ENCODE data around the gene CNR2. TPM values are rescaled to one million over a fixed set of nuclear protein-coding genes. Genes with fewer than 3 reads are reported as not detected.

Gene CNR2
- total RNA-seq, 1 experiment from 2014 or later: not detected

DNA sequence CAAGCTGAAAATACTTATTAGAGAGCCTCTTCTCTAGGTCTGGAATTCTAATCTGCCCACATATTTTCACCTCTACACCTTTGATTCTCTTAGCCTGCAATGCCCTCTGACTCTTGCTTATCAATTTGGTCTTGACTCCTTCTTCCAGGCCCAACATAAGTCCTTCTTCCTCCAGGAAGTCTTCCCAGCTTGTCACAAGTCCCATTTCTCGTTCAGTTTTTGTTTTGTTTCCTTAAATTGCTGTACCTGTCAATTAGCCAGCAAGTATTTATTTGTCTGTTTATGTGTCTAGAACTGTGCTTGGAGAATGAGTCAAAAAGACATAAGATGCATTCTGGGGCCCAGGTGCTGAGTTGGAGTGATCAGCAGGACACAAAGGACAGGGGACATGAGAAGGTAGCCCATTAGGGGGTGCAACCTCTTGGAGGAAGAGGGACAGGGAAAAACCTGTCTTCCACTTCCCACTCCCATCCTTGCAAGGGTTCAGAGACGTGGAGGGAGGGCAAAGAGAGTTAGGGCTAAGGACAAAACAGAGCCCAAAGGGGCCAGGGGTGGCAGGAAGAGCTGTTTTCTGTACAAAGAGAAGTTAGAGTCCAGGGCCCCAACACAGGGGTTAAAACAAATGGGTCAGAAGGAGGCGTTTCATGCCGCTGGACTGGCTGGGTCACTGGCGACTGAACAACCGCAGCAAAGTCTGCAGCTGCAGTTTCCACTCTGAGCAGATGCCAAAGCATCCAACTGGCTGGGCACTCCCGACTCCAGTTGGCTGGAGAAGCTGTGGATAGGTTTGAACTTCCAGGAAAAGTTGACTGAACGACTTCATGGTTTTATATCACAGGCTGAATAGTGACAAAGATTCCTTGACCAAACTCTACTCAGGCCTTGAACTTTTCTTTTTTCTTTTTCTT, 10.7 kb upstream of the CNR2 start:
- H4K91ac ChIP-seq (ENCODE audit: insufficient read length, low read depth, low read length): no peak overlapping the region
- no CpG with 5 or more reads among the region's 8 CpGs for WGBS (ENCODE audit: extremely low coverage, insufficient read length, low lambda C conversion rate)
- no peak overlapping the region for H4K8ac ChIP-seq (replicated peaks; ENCODE audit: insufficient read length, low read depth, low read length)
- no peak overlapping the region for H2AFZ ChIP-seq (ENCODE audit: low read length)
- H3K9ac ChIP-seq (ENCODE audit: extremely low read depth, insufficient read length, low read length): no peak overlapping the region
- DNase-seq: no peak
- no peak overlapping the region for H3K18ac ChIP-seq (ENCODE audit: insufficient read length, low read depth, low read length)
- H3K4me1 ChIP-seq (ENCODE audit: insufficient read depth, low read length): no peaks in the 10 kb centered on the region
- Mint-ChIP-seq H3K27me3 (ENCODE audit: low read depth) (peaks cover 1% of the 10 kb centered on the region; the same call in 1 of the 2 replicates), H3K36me3 (ENCODE audit: insufficient read depth in 1 of 3, low read depth in 3 of 3) (no peaks in the 10 kb centered on the region), H3K9me3 (no peaks in the 10 kb centered on the region), H3K4me3 (no peak overlapping the region), H3K4me1 (peaks cover 0 to 3% of the 10 kb centered on the region in 2 experiments; a peak in 1 of 4 replicates), H3K27ac (no peak overlapping the region; a peak in 1 of 7 replicates)
- no peak overlapping the region for H3K4me2 ChIP-seq (ENCODE audit: insufficient read depth, insufficient read length, low read length)
- no peaks in the 10 kb centered on the region for H3K79me1 ChIP-seq (ENCODE audit: insufficient read depth, low read depth, low read length, poor library complexity, severe bottlenecking)
- no peak overlapping the region for H3K56ac ChIP-seq (ENCODE audit: insufficient read length, low read depth, low read length)
- H3K4ac ChIP-seq (ENCODE audit: low read depth, low read length): no peak overlapping the region
- H2AK5ac ChIP-seq (ENCODE audit: insufficient read length, low read length): no peak overlapping the region
- H3K27ac ChIP-seq (ENCODE audit: insufficient read length, low read depth, low read length): no peak overlapping the region
- H3K79me2 ChIP-seq (ENCODE audit: insufficient read depth, low read length): no peaks in the 10 kb centered on the region
- H3T11ph ChIP-seq (ENCODE audit: low read length): no peak overlapping the region
- H3K14ac ChIP-seq (ENCODE audit: insufficient read depth, low read length): no peak overlapping the region; the same call in 1 of the 2 replicates
- no peaks in the 10 kb centered on the region for H3K23me2 ChIP-seq (ENCODE audit: insufficient read length, low read depth, low read length, poor library complexity, severe bottlenecking)
- H3K27me3 ChIP-seq (ENCODE audit: insufficient read depth, low read length): no peaks in the 10 kb centered on the region
- H2BK12ac ChIP-seq (ENCODE audit: insufficient read length, low read depth, low read length): no peak overlapping the region
- H2BK120ac ChIP-seq (ENCODE audit: low read depth, low read length, poor library complexity, severe bottlenecking): no peak overlapping the region
- no peak for TF ChIP-seq CTCF (conservative IDR thresholded peaks at IDR 0.05)
- H3K23ac ChIP-seq (ENCODE audit: insufficient read length, low read depth, low read length): no peak overlapping the region
- no peak overlapping the region for H2BK15ac ChIP-seq (ENCODE audit: low read depth, low read length)
- no peak overlapping the region for H2BK5ac ChIP-seq (ENCODE audit: insufficient read length, low read length)
- no peaks in the 10 kb centered on the region for H4K20me1 ChIP-seq (ENCODE audit: control insufficient read depth, insufficient read depth, insufficient read length)
- H2BK20ac ChIP-seq (ENCODE audit: low read depth, low read length, poor library complexity, severe bottlenecking): no peak overlapping the region
- H3K9me3 ChIP-seq (ENCODE audit: control insufficient read depth, low read depth, low read length): no peaks in the 10 kb centered on the region
- no peak overlapping the region for H4K5ac ChIP-seq (ENCODE audit: insufficient read length, low read depth, low read length)
